Islet precursor cell (in vitro differentiated cells): Measurements from ENCODE around the gene CTXN2.

ENCODE experiments used
- DNase-seq: peaks from one replicate; pipeline ENCODE4 v3.0.0-alpha.2; 2018

Gene CTXN2

GRCh38 chr15:48191574-48192225 is at the start of gene CTXN2:
CTXN2 (plus strand) TSS chr15:48191665; CDS start chr15:48201301, 9,636 bp downstream.
- DNase-seq, result peak; percentile 53

DNA sequence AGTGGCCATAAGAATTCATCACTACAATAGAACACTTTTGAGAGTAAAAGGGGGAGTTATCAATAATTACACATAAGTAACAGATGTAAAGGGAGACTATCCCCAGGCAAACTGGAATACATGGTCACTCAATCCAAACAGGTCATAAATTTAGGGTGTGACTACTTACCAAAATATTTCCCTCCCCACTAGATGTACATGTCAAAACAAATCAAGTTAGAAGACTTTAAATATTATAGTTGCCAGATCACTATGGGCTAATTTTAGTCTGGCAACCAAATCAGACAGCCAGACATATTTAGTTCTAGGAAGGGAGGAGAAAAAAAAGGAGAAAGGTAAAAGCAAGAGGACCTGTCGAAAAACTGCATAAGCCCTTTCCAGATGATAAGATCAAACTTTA is 47.6 kb upstream of the CTXN2 start:
- DNase-seq, result no peak

DNA sequence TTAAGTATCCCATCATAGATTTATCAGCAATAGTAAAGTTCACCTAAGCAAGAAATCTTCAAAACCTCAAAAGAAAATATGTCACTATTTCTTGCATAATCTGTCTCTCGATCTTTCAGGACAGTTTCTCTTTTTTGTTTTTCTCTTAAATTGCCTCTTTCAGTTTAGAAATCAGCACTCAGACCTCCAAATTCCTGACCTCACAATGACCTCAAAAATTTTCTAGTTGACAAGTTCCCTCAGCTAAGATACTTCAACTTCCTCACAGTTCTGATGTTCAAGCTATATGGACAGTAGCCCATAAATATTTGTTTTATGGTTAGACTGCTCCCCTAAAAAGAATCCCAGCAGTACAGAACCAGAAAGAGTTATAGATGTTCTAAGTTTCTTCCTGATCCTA is 46.6 kb upstream of the CTXN2 start:
- DNase-seq, result no peak

DNA sequence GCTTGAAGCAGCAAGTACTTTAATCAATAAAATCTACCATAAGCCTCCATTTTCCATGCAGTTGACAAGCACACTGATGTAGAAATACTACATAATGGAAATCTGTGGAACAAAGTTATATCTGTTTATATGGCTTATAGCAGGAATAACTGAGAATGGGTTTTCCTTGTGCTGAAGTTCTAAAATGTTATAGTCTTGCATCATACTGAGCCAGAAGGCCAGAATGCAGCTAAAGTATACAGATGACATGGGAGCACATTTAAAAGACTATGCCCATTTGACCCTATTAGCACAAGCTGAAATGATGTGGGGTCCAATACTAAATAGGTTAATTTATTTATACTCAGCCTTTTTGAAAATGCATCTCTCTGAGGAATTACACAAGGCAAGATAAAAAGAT is 45.5 kb upstream of the CTXN2 start:
- DNase-seq, result no peak

DNA sequence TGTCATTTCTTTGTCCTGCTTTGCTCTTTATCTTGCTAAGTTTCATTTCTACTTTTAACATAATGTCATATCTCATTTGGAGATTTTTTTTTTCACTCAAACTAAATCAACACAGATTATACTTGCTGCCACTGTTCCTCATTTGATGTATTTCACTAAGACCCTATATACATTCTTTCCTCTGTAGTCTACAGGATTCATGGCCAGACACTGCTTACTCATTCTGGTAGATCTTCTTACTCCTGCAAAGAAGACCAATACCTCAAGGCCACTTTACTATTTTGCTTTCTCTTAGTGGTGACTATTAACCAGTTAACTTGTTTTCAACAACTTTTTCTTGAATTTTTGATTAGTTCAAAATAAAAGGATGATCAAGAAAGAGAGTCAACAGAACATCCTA is 44.1 kb upstream of the CTXN2 start:
- no peak for DNase-seq

DNA sequence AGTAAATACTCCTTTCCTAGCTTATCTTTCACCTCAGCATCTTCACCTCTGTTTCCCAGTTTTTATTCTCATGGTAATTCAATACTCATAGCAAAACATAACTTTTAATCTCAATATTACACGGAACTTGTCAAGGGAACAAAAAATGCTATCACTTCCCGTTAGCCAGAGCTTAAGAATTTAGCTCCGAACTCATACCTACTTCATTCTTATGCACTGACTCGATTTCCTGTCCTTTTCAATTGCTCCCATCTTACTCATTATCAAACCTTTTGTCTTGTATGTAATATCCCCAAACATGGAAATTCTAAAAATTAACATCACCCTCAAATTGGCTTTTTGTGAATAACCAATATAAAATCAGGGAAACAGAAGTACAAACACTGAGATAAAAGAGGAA is 41.6 kb upstream of the CTXN2 start:
- no peak for DNase-seq

DNA sequence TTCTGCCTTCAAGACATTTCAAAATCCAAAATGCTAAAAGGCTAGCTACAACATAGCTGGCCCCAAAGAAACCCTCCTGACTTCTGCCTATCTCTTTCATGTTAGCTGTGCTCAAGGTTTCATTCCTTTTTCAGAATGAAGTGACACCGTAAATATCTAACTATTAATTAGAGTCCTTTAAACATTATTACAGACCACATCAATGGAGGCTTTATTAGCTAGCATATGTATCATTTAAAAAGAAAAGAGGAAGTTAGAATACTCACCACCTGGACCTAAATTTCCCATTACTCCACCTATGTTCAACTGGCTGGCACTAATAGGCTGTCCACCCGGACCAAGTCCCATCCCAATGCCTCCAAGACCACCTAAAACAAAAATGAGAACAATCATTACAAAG is 37.9 kb upstream of the CTXN2 start:
- no peak for DNase-seq

GRCh38 chr15:48168616-48169015 is 22.8 kb upstream of the CTXN2 start:
- no peak for DNase-seq

- no peak for DNase-seq
Measured at GRCh38 chr15:48170981-48171380, 20.5 kb upstream of the CTXN2 start.

DNA sequence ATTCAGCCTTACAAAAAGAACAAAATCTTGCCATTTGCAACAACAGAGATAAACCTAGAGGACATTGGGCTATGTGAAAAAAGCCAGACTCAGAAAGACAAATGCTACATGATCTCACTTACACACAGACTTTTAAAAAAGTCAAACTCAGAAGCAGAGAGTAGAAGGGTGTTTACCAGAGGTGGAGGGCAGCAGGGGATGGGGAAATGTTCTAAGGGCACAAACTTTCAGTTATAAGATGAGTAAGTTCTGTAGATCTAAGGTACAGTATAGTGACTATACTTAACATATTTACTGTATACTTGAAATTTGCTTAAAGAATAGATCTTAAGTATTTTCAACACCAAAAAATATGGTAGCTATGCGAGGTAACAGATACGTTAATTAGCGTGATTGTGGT is 16.3 kb upstream of the CTXN2 start:
- no peak for DNase-seq

DNA sequence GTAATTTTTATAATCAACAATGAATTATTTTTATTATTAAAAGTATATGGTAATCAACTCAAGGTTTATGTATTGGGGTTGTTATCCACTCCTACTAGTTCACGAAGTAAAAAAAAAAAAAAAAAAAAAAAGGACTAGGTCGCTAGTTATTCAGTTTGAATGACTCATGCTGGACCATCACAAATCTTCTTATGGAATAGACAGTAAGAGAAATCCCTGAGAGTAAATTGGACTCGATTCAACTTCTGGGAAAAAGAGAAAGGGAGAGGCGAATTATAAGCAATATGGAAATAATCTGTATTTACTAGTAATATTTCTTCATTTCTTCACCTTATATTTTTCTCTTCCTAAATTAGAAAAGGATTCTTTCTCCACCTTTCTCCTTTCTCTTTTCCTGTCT is 15.4 kb upstream of the CTXN2 start:
- DNase-seq, result no peak

DNA sequence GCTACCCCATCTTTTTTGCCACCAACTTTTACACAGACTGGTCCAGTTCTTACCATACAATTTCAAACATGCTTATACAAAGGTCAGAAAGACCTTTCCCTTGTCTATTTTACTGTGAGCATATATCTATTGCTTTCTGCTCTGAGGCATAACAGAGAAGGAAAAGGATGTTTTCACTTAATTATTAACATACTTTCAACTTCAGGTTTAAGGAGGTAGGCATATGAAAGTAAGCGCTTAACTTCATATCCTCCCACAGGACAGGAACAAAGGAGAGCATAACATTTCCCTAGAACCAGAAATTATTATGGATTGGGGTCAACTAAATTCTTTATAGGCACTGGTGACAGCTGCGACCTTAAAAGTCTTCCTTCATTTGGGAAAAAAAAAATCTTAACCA is 14.5 kb upstream of the CTXN2 start:
- DNase-seq, result no peak

- DNase-seq, result no peak
Measured at GRCh38 chr15:48177383-48177765, 14.1 kb upstream of the CTXN2 start.

DNA sequence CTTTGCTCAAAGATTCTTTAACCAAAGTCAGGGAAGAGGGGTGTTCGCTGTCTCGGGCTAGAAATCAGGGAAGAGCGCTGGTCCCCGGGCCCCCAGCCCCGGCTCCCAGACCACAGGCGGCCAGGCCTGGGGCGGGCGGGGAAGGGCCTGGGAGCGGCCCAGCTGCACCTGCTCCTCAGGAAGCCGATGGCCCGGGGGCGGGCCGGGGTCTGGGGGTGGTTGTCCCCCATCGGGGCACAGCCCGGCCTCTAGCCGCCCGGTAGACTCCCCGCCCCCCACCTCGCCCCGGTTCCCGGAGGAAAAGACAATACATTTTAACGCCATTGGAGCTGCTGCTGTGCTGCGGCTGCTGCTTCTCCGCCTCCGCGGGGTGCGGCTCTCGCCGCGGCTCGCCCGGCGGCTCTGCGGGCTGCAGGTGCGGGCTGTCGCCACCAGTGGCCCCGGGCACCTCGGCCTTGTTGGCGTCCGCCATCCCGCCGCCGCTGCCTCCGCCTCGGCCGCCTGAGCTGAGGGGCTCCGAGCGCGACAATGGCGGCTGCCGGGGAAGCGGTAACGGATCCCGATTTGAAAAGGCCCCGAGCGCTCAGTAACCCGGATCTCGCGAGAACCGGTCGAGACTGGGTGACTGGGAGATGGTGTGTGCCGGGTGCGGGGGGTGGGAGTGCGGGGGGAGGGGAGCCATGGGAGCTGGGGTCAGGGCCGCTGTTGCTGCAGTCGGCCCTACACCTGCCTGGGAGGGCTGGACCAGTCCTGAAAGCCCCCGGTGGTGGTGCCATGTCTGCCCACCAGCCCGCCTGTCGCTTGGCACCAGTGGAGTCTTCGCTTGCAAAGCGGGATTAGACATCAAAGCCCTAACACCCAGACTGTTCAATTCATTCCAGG is 13.5 kb upstream of the CTXN2 start, which contains the start of gene MYEF2:
MYEF2 (minus strand) TSS at position 530 of the 882 bp plus-strand sequence; CDS start at position 472, 58 bp downstream.
- DNase-seq, result peak; percentile 90

DNA sequence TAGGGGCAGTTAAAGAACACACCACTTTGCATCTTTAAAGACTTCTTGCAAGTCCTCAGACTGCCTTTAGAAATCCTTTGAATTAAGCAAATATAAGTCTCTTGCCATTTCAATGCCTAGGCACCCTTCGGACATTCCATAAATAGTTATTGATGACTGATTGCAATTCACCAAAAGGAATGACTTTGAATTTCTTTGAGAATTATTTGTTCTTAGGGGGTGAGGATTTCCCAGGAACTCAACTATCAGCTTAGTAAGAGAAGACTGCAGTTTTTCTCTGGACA is 12.9 kb upstream of the CTXN2 start:
- no peak for DNase-seq

GRCh38 chr15:48182749-48183148 is 8.7 kb upstream of the CTXN2 start:
- no peak for DNase-seq

- DNase-seq, result no peak
Measured at GRCh38 chr15:48185529-48185928, 5.9 kb upstream of the CTXN2 start.

DNA sequence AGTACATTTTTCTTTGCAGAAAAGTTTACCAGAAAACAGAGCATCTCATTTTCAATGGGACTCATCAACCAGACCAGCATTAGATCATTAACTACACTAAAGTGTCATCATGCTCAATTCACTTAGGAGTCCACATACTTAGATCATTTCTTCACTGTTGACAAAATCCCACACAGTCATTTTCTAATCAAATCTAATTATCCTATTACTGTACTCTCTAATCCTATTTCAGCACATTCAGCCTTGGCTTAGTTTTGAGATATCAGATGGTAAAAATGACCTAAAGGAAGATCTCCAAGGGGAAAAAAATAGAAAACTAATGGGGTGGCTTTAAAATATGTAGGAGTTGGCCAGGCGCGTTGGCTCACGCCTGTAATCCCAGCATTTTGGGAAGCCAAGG is 5.2 kb upstream of the CTXN2 start:
- DNase-seq, result no peak

- DNase-seq, result peak; percentile 88
Measured at GRCh38 chr15:48190932-48191573, 412 bp upstream of the CTXN2 start.

GRCh38 chr15:48202068-48202467 is 10.6 kb downstream of the CTXN2 start:
- no peak for DNase-seq

DNA sequence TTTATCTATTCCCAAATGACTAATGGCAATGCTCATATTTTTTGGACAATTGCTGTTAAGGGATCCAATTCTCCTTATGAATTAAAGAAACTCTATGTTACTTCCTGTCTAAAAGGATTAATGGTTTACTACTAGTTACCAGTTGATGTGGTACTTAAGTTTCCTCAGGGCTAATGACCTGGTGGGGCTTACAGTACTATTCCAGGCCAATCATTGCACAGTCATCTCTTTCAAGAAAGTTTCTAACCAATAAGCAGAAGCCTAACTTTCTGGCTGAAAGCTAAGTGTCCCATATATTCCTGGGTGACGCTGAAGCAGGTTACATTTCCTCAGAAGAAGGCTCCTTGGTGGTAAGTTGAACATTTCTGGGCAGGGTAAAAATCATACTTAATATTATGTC is 14.5 kb downstream of the CTXN2 start, which contains the start of gene SLC12A1:
SLC12A1 (plus strand) TSS at position 322 of the 400 bp plus-strand sequence. CDS start 1,418 bp downstream, outside the sequence.
- no peak for DNase-seq

GRCh38 chr15:48221261-48221660 is 29.8 kb downstream of the CTXN2 start:
- DNase-seq, result no peak

DNA sequence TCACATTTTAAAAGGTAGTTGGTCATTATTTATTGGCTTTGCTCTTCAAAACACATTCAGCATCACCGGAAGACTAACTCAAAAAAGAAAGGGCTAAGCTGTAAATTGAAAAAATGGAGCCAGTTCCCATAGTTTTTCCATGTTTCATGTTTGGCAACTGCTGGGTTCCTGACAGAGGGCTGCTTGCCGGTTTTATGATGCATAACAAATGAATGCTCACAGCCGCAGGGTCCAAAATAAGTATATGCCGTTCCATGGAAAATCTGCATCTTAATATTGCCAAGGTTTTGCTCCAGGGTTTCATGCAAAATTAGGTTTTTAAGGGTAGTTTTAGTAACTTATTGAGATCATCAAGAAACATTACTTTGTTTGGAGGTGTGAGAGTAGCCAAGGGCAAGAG is 30.4 kb downstream of the CTXN2 start:
- no peak for DNase-seq

DNA sequence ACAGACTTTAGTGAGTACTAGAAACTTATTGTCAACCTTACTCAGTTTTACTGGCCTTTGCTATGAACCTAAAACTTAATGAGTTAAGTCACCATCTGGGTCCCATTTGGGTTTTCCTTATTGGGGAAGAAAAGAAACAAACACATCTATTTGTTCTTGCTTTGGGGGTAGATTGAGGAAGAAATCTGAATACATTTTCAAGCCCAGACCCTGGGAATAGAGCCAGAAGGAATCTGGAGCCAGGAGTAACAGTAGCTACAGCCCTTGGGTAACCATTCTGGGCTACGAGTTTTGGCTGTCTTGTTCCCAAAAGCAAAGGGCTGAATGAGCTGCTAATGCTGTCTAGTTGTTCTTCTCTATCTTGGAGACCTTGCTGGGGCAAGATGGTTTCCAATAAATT is 31.2 kb downstream of the CTXN2 start:
- no peak for DNase-seq
